ENCODE results near the gene RALGAPA1.

The RALGAPA1 gene

DNA sequence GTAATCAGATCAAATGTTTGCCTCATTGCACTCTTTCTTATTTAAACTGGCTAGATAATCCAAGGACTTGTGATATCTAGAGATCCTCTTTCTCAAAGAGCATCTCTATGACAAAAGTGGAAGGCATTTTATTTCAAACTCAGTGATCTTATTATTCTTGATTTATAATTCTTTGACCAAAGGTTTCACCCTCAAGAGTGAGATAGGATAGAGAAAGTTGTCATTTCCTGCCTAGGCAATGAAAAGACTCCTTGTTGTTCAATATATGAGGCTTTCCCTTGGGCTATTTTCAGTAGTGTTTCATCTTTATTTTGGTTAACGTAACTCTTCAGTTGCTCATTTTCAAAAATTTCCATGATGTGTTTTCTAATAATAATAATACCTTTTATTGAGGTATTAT lies 293.2 kb downstream of the RALGAPA1 start:
- POLR2A ChIA-PET, result no interaction called here
- DNase-seq (ENCODE audit: extremely low spot score), result no peak
- no peak for TF ChIP-seq FOXK2 (IDR thresholded peaks at IDR 0.05)
- TF ChIP-seq SP1 (IDR thresholded peaks at IDR 0.05), result no peak
- TF ChIP-seq NFRKB (IDR thresholded peaks at IDR 0.05), result no peak
- TF ChIP-seq, protein P1, sequence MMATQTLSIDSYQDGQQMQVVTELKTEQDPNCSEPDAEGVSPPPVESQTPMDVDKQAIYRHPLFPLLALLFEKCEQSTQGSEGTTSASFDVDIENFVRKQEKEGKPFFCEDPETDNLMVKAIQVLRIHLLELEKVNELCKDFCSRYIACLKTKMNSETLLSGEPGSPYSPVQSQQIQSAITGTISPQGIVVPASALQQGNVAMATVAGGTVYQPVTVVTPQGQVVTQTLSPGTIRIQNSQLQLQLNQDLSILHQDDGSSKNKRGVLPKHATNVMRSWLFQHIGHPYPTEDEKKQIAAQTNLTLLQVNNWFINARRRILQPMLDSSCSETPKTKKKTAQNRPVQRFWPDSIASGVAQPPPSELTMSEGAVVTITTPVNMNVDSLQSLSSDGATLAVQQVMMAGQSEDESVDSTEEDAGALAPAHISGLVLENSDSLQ (IDR thresholded peaks at IDR 0.05), result no peak
- TF ChIP-seq FOXA1 (IDR thresholded peaks at IDR 0.05), result no peak
- TF ChIP-seq SUZ12 (IDR thresholded peaks at IDR 0.05), result no peak
- no peak for TF ChIP-seq ZNF384 (IDR thresholded peaks at IDR 0.05)
- TF ChIP-seq FOXM1 (IDR thresholded peaks at IDR 0.05; ENCODE audit: borderline replicate concordance), result no peak
- CTCF ChIA-PET, result no interaction called here

DNA sequence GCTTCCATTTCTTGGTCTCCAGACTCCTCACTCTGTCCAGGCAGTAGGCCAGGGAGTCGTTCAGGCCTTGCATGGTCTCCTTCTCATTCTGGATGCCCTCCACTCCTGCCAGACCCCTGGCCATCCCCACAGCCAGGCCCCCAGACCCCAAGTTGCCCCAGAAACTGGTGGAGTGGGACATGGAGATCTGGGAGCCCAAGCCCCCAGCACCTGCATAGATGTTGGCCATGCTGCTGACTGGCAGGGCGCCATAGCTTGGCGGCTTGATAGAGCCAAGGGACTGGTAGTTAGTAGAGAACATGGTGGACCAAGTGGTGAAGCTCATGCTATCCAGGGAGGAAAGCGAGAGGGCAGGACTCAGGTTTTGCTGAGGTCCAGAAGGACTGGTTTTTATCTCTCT lies 296.3 kb downstream of the RALGAPA1 start:
- TF ChIP-seq TARDBP (IDR thresholded peaks at IDR 0.05) (no peak), SP1 (IDR thresholded peaks at IDR 0.05) (no peak), NFRKB (IDR thresholded peaks at IDR 0.05) (no peak), ZNF384 (IDR thresholded peaks at IDR 0.05) (no peak), LEF1 (IDR thresholded peaks at IDR 0.05; ENCODE audit: borderline replicate concordance) (no peak), FOXA1 (IDR thresholded peaks at IDR 0.05) (no peak), HDGF (IDR thresholded peaks at IDR 0.05; ENCODE audit: borderline replicate concordance) (no peak), L3MBTL2 (conservative IDR thresholded peaks at IDR 0.05) (no peak)
- TF ChIP-seq, protein P1 (IDR thresholded peaks at IDR 0.05), result no peak
- POLR2A ChIA-PET, result no interaction called here
- CTCF ChIA-PET, result no interaction called here
- no peak for DNase-seq (ENCODE audit: extremely low spot score)

DNA sequence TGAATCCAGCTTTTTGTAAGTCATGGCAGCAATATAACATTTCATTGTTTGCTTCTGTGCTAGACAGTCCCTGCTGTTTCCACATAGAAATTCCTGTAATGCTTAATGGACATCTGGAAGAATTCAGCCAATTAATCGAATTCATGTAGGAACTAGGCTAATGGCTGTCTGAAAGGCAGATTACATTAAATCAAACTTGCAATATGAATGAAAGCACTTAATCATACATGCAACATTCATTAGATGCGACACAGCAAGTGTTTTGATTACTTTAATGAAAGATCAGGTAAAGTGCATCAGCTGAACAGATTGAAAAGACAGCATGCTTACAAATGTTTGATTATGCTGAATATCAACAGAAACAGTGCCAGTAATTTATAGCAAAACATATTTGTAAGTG lies 299.2 kb downstream of the RALGAPA1 start:
- TF ChIP-seq CTBP1 (IDR thresholded peaks at IDR 0.05; ENCODE audit: borderline replicate concordance) (no peak), FOXK2 (IDR thresholded peaks at IDR 0.05) (no peak), ZNF384 (IDR thresholded peaks at IDR 0.05) (no peak), TARDBP (IDR thresholded peaks at IDR 0.05) (no peak), HDGF (IDR thresholded peaks at IDR 0.05; ENCODE audit: borderline replicate concordance) (no peak), FOXM1 (IDR thresholded peaks at IDR 0.05; ENCODE audit: borderline replicate concordance) (no peak), ELF4 (IDR thresholded peaks at IDR 0.05) (no peak), BHLHE40 (IDR thresholded peaks at IDR 0.05; ENCODE audit: borderline replicate concordance) (no peak), L3MBTL2 (conservative IDR thresholded peaks at IDR 0.05) (no peak)
- CTCF ChIA-PET, result no interaction called here
- POLR2A ChIA-PET, result no interaction called here
- DNase-seq (ENCODE audit: extremely low spot score), result no peak

- no peak for TF ChIP-seq CTBP1 (IDR thresholded peaks at IDR 0.05; ENCODE audit: borderline replicate concordance)
- no peak for TF ChIP-seq TARDBP (IDR thresholded peaks at IDR 0.05)
- no peak for TF ChIP-seq LEF1 (IDR thresholded peaks at IDR 0.05; ENCODE audit: borderline replicate concordance)
- TF ChIP-seq BHLHE40 (IDR thresholded peaks at IDR 0.05; ENCODE audit: borderline replicate concordance), result no peak
- no peak for TF ChIP-seq ARNT (IDR thresholded peaks at IDR 0.05)
- no peak for TF ChIP-seq SP1 (IDR thresholded peaks at IDR 0.05)
- TF ChIP-seq, protein P1 (IDR thresholded peaks at IDR 0.05), result no peak
- TF ChIP-seq L3MBTL2 (conservative IDR thresholded peaks at IDR 0.05), result no peak
- TF ChIP-seq ZNF384 (IDR thresholded peaks at IDR 0.05), result no peak
- TF ChIP-seq NFRKB (IDR thresholded peaks at IDR 0.05), result no peak
- no peak for TF ChIP-seq FOXA1 (IDR thresholded peaks at IDR 0.05)
- TF ChIP-seq ELF4 (IDR thresholded peaks at IDR 0.05), result no peak
- TF ChIP-seq SUZ12 (IDR thresholded peaks at IDR 0.05), result no peak
- TF ChIP-seq FOXK2 (IDR thresholded peaks at IDR 0.05), result no peak
- no peak for TF ChIP-seq HDGF (IDR thresholded peaks at IDR 0.05; ENCODE audit: borderline replicate concordance)
- TF ChIP-seq FOXM1 (IDR thresholded peaks at IDR 0.05; ENCODE audit: borderline replicate concordance), result no peak
- POLR2A ChIA-PET, result no interaction called here
- no peak for DNase-seq (ENCODE audit: extremely low spot score)
- CTCF ChIA-PET, result interaction anchor here (1.0 kb wide), 1 partner anchor 11 kb away, joined by 3 read pairs; no protein-coding TSS in a partner anchor
Observed at GRCh38 chr14:35506927-35507326, 302.2 kb downstream of the RALGAPA1 start.

DNA sequence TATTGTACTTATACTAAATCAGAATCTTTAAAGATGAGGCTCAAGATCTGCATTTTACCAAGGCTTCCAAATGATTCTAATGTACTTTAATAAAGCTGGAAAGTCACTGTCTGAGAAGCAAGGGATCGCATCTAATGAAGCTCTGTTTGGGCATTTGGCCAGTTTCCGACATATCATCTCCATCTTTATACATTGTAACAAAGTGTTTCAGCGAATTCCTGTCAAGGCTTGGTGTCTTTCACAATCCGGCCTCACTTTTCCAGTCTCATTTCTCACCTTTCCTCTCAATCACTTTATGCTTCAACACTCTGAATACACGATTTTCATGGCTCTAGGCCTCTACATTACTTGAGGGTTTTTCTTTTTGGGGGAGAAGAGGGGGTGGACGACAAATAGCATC lies 302.6 kb downstream of the RALGAPA1 start:
- TF ChIP-seq BHLHE40 (IDR thresholded peaks at IDR 0.05; ENCODE audit: borderline replicate concordance) (no peak), FOXK2 (IDR thresholded peaks at IDR 0.05) (no peak), HDGF (IDR thresholded peaks at IDR 0.05; ENCODE audit: borderline replicate concordance) (no peak), SUZ12 (IDR thresholded peaks at IDR 0.05) (no peak), LEF1 (IDR thresholded peaks at IDR 0.05; ENCODE audit: borderline replicate concordance) (no peak), CTBP1 (IDR thresholded peaks at IDR 0.05; ENCODE audit: borderline replicate concordance) (no peak)
- CTCF ChIA-PET, result no interaction called here
- POLR2A ChIA-PET, result interaction anchor here (1.1 kb wide), 1 partner anchor 320 kb away, joined by 4 read pairs; the partner anchor contains the start of gene BRMS1L
- DNase-seq (ENCODE audit: extremely low spot score), result no peak

GRCh38 chr14:35504260-35504659 lies 304.8 kb downstream of the RALGAPA1 start:
- DNase-seq (ENCODE audit: extremely low spot score), result no peak
- ChIA-PET POLR2A (no interaction called here), CTCF (no interaction called here)
- TF ChIP-seq ARNT (IDR thresholded peaks at IDR 0.05), result no peak
- no peak for TF ChIP-seq BHLHE40 (IDR thresholded peaks at IDR 0.05; ENCODE audit: borderline replicate concordance)
- TF ChIP-seq, protein P1 (IDR thresholded peaks at IDR 0.05), result no peak
- no peak for TF ChIP-seq L3MBTL2 (conservative IDR thresholded peaks at IDR 0.05)
- no peak for TF ChIP-seq FOXA1 (IDR thresholded peaks at IDR 0.05)
- TF ChIP-seq SUZ12 (IDR thresholded peaks at IDR 0.05), result no peak
- no peak for TF ChIP-seq SP1 (IDR thresholded peaks at IDR 0.05)
- TF ChIP-seq FOXM1 (IDR thresholded peaks at IDR 0.05; ENCODE audit: borderline replicate concordance), result no peak
- TF ChIP-seq CTBP1 (IDR thresholded peaks at IDR 0.05; ENCODE audit: borderline replicate concordance), result no peak
- no peak for TF ChIP-seq NFRKB (IDR thresholded peaks at IDR 0.05)

All from HEK293T (cell line).